Epithelial cell of prostate (primary cell): Measurements from ENCODE around the gene RASSF5.

Experiments used
- DNase-seq: peaks from one replicate; pipeline ENCODE4 v3.0.0-alpha.2; 2011; ENCODE audit warnings: low read depth, low spot score
- H3K27ac ChIP-seq: fragments of 450-650 bp; 2 replicates; pipeline ENCODE4 v1.5.1; 2017; ENCODE audit warnings: mild to moderate bottlenecking

The RASSF5 gene

GRCh38 chr1:206511362-206512057, 4.2 kb downstream of the RASSF5 start:
- DNase-seq, result no peak
- peak overlapping the region; percentile 99 for H3K27ac ChIP-seq

DNA sequence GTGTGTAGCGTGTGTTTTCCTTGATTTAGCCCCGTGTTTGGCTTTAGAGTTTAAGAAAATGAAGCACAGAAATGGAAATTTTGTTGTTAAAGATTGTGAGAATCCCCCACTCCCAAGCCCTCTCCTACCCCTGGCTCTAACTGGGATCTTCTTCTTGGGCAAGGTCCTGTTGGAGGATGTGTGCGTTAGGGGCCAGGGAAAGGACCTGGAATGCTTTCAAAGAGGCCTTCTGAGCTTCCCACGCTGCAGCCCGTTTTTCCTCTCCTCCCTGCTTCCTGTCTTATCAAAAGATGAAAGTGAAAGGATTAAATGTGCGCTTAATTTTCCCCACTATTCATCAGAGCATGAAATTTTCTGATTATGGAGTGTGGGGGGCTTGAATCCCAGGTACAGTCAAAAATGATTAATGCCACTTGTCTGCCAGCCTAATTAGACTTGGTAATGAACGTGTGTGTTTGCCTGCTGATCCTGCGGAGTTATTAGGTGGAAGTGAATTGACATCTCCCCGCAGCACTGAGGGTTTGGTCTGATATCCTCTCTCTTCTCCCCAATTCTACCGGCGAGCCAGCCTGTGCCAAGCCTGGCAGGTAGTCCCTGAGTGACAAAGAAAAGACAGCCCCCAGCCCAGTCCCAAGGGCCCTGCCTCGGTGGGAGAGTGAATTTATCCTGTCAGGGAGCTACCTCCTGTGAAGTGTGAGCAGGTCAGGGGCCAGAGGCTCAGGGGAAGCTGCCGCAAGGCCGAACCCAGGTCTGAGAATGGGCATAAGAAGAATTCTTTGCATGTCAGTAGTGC, 4.9 kb downstream of the RASSF5 start:
- peak overlapping the region; percentile 99 for H3K27ac ChIP-seq
- DNase-seq, result no peak

DNA sequence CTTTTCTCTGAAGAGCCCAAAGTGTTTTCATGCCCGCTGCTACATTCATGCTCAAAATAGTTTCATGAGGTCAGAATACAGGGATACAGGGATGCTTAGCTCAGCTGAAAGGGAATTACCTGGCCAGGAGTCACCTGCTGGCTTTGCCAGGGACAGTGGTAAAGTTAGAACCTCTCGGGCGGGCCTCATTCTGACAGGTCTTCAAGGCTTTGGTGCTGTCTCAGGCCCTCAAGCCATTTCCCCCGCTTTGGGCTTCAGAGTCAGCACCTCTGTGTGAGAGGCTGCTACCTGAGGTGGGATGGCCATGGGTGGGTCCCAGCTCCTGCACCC, 5.5 kb downstream of the RASSF5 start:
- no peak for DNase-seq
- H3K27ac ChIP-seq, result peak overlapping the region; percentile 99

GRCh38 chr1:206513312-206514111, 6.2 kb downstream of the RASSF5 start:
- peak; percentile 79 for DNase-seq
- peak overlapping the region; percentile 99 for H3K27ac ChIP-seq

- no peak for DNase-seq
- H3K27ac ChIP-seq, result peak overlapping the region; percentile 99
These were observed 7.6 kb downstream of the RASSF5 start for GRCh38 chr1:206514813-206515387.

DNA sequence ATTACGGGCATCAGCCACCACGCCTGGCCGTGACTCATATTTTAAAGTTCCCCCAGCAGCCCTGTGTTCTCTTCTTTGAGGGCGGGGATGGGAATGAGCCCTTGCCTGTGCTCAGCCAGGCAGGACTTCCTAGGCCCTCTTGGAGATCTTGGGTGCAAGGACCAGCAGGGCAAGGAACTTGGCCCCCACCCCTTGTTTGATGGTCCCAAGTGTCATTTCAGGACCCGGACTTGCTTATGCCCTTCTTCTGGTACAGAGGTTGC, 9.3 kb downstream of the RASSF5 start:
- no peak for DNase-seq
- H3K27ac ChIP-seq, result no peak overlapping the region

GRCh38 chr1:206517784-206518183, 10.5 kb downstream of the RASSF5 start:
- H3K27ac ChIP-seq, result no peak overlapping the region
- no peak for DNase-seq

DNA sequence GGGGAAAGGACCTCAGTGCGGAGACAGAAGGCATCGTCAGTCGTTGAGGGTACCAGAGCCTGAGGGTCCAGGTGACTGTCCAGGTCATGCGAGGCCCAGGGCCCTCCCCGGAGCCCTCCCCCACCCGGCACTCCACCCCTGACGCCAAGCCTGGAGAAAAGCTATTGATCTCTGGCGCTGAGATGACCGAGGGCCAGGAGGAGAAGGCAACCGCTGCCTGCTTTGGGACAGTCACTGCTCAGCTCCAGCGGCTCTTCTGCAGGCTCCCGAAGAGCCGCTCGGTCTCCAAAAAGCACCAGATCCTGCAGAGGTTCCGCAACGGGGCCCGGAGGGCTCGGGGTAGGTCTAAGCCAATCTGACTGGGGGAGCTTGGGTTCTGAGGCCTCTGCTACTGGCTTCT, 10.9 kb downstream of the RASSF5 start:
- DNase-seq, result no peak
- no peak overlapping the region for H3K27ac ChIP-seq

DNA sequence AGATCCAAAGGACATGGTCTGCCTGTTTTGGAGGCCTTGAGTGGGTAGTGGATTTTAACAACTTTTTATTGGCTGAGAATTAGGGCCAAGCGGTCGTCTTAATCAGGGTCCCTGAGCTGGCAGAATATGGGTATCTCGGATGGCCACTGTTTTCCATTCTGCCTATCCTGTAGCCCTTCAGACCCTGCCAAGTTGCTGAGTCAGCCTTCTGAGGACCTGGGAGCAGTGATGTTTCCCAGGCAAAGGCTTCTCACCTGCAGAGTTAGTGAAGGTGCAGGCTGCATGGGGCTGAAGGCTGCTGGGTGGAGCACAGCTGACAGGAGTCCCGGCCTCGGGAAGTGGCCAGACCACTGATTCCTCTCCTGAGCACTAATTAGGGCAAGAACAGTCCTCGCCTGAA, 11.4 kb downstream of the RASSF5 start:
- H3K27ac ChIP-seq, result no peak overlapping the region
- no peak for DNase-seq

GRCh38 chr1:206521127-206521526, 13.8 kb downstream of the RASSF5 start:
- DNase-seq, result no peak

DNA sequence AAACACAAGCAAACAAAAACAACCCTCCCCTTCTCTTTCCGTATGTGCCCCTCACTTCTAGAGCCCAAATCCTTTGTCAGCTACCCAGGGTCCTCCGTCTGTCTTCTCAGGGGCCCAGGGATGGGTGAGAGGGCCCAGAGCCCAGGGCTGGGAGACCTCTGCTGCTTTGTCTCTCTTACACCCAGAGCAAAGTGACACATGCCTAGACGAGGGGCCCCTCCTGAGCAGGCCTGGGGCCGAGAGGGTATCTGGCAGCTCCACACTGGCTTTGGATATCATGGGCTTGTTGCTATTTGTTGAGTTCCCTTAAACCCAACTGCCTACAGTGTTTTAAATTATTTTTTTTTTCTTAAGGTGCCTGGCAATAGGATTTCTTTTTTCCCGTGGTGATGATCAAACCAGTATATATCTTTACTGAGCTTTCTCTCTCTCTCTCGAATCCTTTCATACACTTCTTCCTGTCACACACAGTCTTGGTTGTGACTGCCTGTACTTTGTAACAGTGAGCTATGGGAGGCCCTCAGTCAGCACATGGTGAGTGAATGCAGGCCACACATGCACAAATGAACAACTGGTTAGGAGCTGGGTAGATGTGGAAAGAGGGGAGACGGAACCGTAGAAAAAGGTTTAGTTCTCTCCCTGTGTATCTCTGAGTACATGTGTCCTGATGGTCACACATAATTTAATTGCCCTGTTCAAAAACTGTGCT, 14.5 kb downstream of the RASSF5 start:
- DNase-seq, result no peak
- H3K27ac ChIP-seq, result no peak overlapping the region

More at GRCh38 chr1:206521127-206521526, 13.8 kb downstream of the RASSF5 start:
- no peak overlapping the region for H3K27ac ChIP-seq

DNA sequence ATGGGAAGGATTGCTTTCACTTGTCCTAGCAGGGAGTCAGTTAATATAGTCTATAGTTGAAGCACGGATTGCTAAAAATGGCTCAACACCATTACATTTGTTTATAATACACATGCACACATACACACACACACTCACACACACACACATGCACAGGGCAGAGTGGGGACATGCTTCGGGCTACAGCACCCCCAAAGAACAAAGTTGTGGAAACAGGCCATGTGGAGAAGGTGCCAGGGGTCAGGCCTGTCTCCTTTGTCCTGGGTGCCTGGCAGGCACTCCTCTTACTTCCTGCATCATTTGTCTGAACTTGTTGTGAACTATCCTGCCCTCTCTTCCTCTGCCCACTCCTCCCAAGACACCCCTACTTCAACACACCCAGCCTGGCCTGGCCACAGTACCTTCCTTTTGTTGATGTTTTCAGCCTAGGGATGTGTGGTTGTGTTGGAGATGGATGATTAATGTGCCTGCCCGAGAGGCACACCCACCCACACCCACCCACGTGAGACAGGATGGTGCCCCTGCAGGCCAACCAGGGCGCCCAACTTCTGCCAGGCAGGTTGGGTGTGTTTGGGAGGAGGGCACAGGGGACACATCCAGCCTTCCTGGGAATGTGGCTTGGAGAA, 17.5 kb downstream of the RASSF5 start:
- peak; percentile 50 for DNase-seq
- peak overlapping the region; percentile 44 for H3K27ac ChIP-seq

GRCh38 chr1:206526064-206526911, 19.0 kb downstream of the RASSF5 start:
- H3K27ac ChIP-seq, result no peak overlapping the region
- DNase-seq, result no peak

GRCh38 chr1:206529425-206529824, 22.1 kb downstream of the RASSF5 start:
- no peak overlapping the region for H3K27ac ChIP-seq
- DNase-seq, result no peak

DNA sequence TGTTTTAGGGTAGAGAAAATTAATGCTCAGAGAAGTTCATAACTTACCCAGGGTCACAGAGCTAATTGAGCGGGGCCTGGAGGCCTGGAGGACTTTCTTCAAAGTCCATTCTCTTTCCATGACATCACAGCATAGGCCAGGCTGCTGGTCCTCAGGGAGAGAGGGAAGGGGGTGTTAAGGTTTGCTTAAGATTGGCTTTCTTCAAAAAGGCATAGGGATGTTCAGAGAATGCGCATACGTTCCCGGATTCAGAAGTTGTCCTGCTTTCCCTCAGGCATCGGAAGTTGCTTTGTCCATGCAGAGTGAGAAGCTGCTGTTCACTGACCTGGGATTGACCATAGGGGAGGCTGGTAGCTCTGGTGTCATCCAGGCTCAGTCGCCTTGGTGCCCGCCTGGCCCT, 25.0 kb downstream of the RASSF5 start:
- DNase-seq, result no peak
- H3K27ac ChIP-seq, result no peak overlapping the region

GRCh38 chr1:206534552-206534951, 27.2 kb downstream of the RASSF5 start:
- H3K27ac ChIP-seq, result no peak overlapping the region
- no peak for DNase-seq

GRCh38 chr1:206535853-206536188, 28.5 kb downstream of the RASSF5 start:
- no peak for DNase-seq

DNA sequence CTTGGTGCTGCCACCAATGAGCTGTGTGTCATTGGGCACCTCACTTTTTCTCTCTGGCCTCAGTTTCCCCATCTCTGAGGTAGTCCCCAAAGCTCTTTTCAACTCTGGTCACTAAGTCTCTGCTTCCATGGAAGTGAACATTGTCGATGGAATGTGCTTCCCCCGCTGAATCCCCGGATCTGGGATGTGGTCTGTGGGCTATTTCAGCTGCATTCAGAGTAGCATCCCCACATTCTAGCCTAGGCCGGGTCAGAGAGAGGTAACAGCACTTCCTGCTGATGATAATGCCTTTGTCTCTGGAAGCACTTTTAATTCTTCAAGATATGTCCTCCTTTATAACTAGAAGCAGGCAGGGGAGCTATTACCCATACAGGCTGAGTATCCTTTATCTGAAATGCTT, 29.8 kb downstream of the RASSF5 start:
- no peak for DNase-seq
- no peak overlapping the region for H3K27ac ChIP-seq

More at GRCh38 chr1:206535853-206536188, 28.5 kb downstream of the RASSF5 start:
- no peak overlapping the region for H3K27ac ChIP-seq
